Motor neuron (in vitro differentiated cells): Measurements from ENCODE around the gene SELPLG. TPM values are rescaled to one million over a fixed set of nuclear protein-coding genes. Genes with fewer than 3 reads are reported as not detected.
A peak's percentile ranks its signal among the peaks of the same experiment; 100 is the strongest.
"Not testable (repeated sequence)": the region's sequence is repeated elsewhere in the genome, so short reads cannot be mapped to it uniquely, and the experiment has no call there.

ENCODE experiments used
- ATAC-seq, 8 experiments: fragments of 200-7000 bp; cut with Tn5 transposase; replicated peaks in 6 of 8; 2 replicates each; pipeline ENCODE4 v1.8.0; 2021; ENCODE audit warnings: mild to moderate bottlenecking in 8 of 8, moderate library complexity in 8 of 8
- H3K27ac ChIP-seq, 2 donors: fragments of 250-450 bp; sonication (Bioruptor Pico); 2 replicates each; pipeline ENCODE4 v1.9.0; 2021; ENCODE audit warnings: antibody characterized with exemption in 2 of 2, mild to moderate bottlenecking in 2 of 2, moderate library complexity in 1 of 2
- H3K4me1 ChIP-seq, 2 donors: fragments of 250-450 bp; sonication (Bioruptor Pico); replicated peaks in 1 of 2; 2 replicates each; pipeline ENCODE4 v1.6.1; 2021; ENCODE audit warnings: antibody characterized with exemption in 2 of 2, mild to moderate bottlenecking in 2 of 2, moderate library complexity in 1 of 2
- H3K4me3 ChIP-seq, 5 donors: fragments of 250-450 bp; sonication (Bioruptor Pico); 2 replicates each; pipeline ENCODE4 v1.9.0; 2021; ENCODE audit warnings: antibody characterized with exemption in 5 of 5, mild to moderate bottlenecking in 5 of 5, moderate library complexity in 4 of 5
- WGBS, 10 experiments: fragments of 450-650 bp; shearing (Covaris generic); methylation state at CpG; one replicate each; pipeline ENCODE4 v1.0.0; 2022; 5-methylcytosine and 5-hydroxymethylcytosine counted together
- in situ Hi-C, 9 experiments: fragments of 400-800 bp; cut with MboI; loops; one replicate each; pipeline ENCODE4 v1.15.0; 2021; ENCODE audit warnings: low sequenced_read_pairs in 9 of 9, low pct_unique_long_range_greater_than_20kb in 2 of 9; ENCODE audit not compliant: unreplicated experiment in 9 of 9
- total RNA-seq, 8 experiments: library from RNA; unstranded; fragments of 300-600 nt; gene quantifications; 2 replicates each; pipeline versions ENCODE4 v1.2.3 to v1.2.4, GENCODE V29; 2022

SELPLG gene
- total RNA-seq, 8 experiments from 2014 or later: 0.38 to 4.7 (median 1.0) TPM

GRCh38 chr12:108621161-108621560 lies 12.5 kb downstream of the SELPLG start:
- WGBS, 10 experiments: 75 to 100% (median 100%) methylated on average over 1 to 3 of the region's 3 CpGs; no CpG with 5 or more reads in 3 of the 10 experiments
- Histone ChIP-seq H3K27ac (no peak overlapping the region), H3K4me3 (no peak overlapping the region), H3K4me1 (peaks cover 4 to 6% of the 10 kb centered on the region in 2 donors)
- no peak for ATAC-seq
- in situ Hi-C loops: no loop called here

- no peak overlapping the region for H3K4me3 ChIP-seq
- 79 to 93% (median 84%) methylated on average over 4 to 9 of the region's 10 CpGs; no CpG with 5 or more reads in 3 of the 10 experiments for WGBS, 10 experiments
- peaks cover 4 to 6% of the 10 kb centered on the region in 2 donors for H3K4me1 ChIP-seq
- peak overlapping the region in 1 of 2 donors; percentile 13 for H3K27ac ChIP-seq
- ATAC-seq: no peak
- in situ Hi-C loops: no loop called here
These were observed 13.3 kb downstream of the SELPLG start for GRCh38 chr12:108620236-108620879.

- no peak for ATAC-seq
- peaks cover 4 to 6% of the 10 kb centered on the region in 2 donors for H3K4me1 ChIP-seq
- H3K4me3 ChIP-seq: no peak overlapping the region
- 60 to 85% (median 74%) methylated on average over 2 to 11 of the region's 14 CpGs; no CpG with 5 or more reads in 1 of the 10 experiments for WGBS, 10 experiments
- H3K27ac ChIP-seq: no peak overlapping the region
- in situ Hi-C loops: loop anchor here in 2 of 9 experiments (5.0 to 10.0 kb wide), 2 partner anchors 55 to 57 kb away; partner anchors contain the start of genes ISCU (in 2 of the 2) and SART3 (in 2 of the 2)
These were observed 14.1 kb downstream of the SELPLG start for GRCh38 chr12:108619369-108620160.

- not testable (repeated sequence) for H3K4me1 ChIP-seq, H3K4me3 ChIP-seq, H3K27ac ChIP-seq, ATAC-seq
- in situ Hi-C loops: loop anchor here in 2 of 9 experiments (5.0 to 10.0 kb wide), 2 partner anchors 54 to 57 kb away; partner anchors contain the start of genes ISCU (in 2 of the 2) and SART3 (in 2 of the 2)
- WGBS, 10 experiments: 40 to 88% (median 81%) methylated on average over 1 to 4 of the region's 4 CpGs; no CpG with 5 or more reads in 3 of the 10 experiments
These were observed 14.8 kb downstream of the SELPLG start for GRCh38 chr12:108618953-108619274.

GRCh38 chr12:108618079-108618952 lies 15.4 kb downstream of the SELPLG start:
- 6 to 54% (median 17%) methylated on average over 3 to 12 of the region's 16 CpGs; no CpG with 5 or more reads in 1 of the 10 experiments for WGBS, 10 experiments
- peak; percentile 84 to 98 (median 95) for ATAC-seq
- H3K4me1 ChIP-seq: peaks cover 4 to 6% of the 10 kb centered on the region in 2 donors
- in situ Hi-C loops: loop anchor here in 2 of 9 experiments (5.0 to 10.0 kb wide), 2 partner anchors 54 to 56 kb away; partner anchors contain the start of genes ISCU (in 2 of the 2) and SART3 (in 2 of the 2)
- no peak overlapping the region for H3K27ac ChIP-seq
- H3K4me3 ChIP-seq: no peak overlapping the region

- Histone ChIP-seq H3K27ac (no peak overlapping the region), H3K4me3 (no peak overlapping the region), H3K4me1 (peaks cover 0 to under 1% of the 10 kb centered on the region in 2 donors)
- 20 to 89% (median 70%) methylated on average over 1 to 9 of the region's 14 CpGs; no CpG with 5 or more reads in 3 of the 10 experiments for WGBS, 10 experiments
- no peak for ATAC-seq
- in situ Hi-C loops: loop anchor here in 2 of 9 experiments (5.0 to 10.0 kb wide), 2 partner anchors 52 to 55 kb away; partner anchors contain the start of genes ISCU (in 2 of the 2) and SART3 (in 2 of the 2)
These were observed 16.5 kb downstream of the SELPLG start for GRCh38 chr12:108616941-108617858.

GRCh38 chr12:108616359-108616758 lies 17.3 kb downstream of the SELPLG start:
- H3K27ac ChIP-seq: no peak overlapping the region
- no peak for ATAC-seq
- 60 to 100% (median 87%) methylated on average over 1 to 2 of the region's 2 CpGs for WGBS, 10 experiments
- H3K4me1 ChIP-seq: no peaks in the 10 kb centered on the region
- no peak overlapping the region for H3K4me3 ChIP-seq
- in situ Hi-C loops: loop anchor here in 2 of 9 experiments (5.0 to 10.0 kb wide), 2 partner anchors 52 to 54 kb away; partner anchors contain the start of genes ISCU (in 2 of the 2) and SART3 (in 2 of the 2)

GRCh38 chr12:108615918-108616317 lies 17.8 kb downstream of the SELPLG start:
- Histone ChIP-seq H3K4me3 (no peak overlapping the region), H3K4me1 (no peaks in the 10 kb centered on the region), H3K27ac (no peak overlapping the region)
- ATAC-seq: no peak
- in situ Hi-C loops: loop anchor here in 2 of 9 experiments (5.0 to 10.0 kb wide), 2 partner anchors 51 to 54 kb away; partner anchors contain the start of genes ISCU (in 2 of the 2) and SART3 (in 2 of the 2)
- WGBS, 10 experiments: 17 to 83% (median 22%) methylated on average over 1 of the region's 1 CpG; no CpG with 5 or more reads in 7 of the 10 experiments

- in situ Hi-C loops: loop anchor here in 2 of 9 experiments (5.0 to 10.0 kb wide), 2 partner anchors 50 to 52 kb away; partner anchors contain the start of genes ISCU (in 2 of the 2) and SART3 (in 2 of the 2)
- Histone ChIP-seq H3K27ac (no peak overlapping the region), H3K4me3 (no peak overlapping the region), H3K4me1 (no peaks in the 10 kb centered on the region)
- 64 to 100% (median 84%) methylated on average over 1 to 5 of the region's 6 CpGs; no CpG with 5 or more reads in 2 of the 10 experiments for WGBS, 10 experiments
- no peak for ATAC-seq
These were observed 19.1 kb downstream of the SELPLG start for GRCh38 chr12:108614639-108615038.

- H3K27ac ChIP-seq: no peak overlapping the region
- ATAC-seq: no peak
- in situ Hi-C loops: loop anchor here in 1 of 9 experiments (10.0 kb wide), 1 partner anchor 49 kb away; the partner anchor contains the start of genes ISCU and SART3
- WGBS, 10 experiments: 52 to 80% (median 80%) methylated on average over 1 to 2 of the region's 4 CpGs; no CpG with 5 or more reads in 5 of the 10 experiments
- H3K4me3 ChIP-seq: no peak overlapping the region
- no peaks in the 10 kb centered on the region for H3K4me1 ChIP-seq
These were observed 19.7 kb downstream of the SELPLG start for GRCh38 chr12:108614041-108614440.

GRCh38 chr12:108613548-108613947 lies 20.1 kb downstream of the SELPLG start:
- peak in 3 of 8 experiments; percentile 32 to 43 (median 40) for ATAC-seq
- in situ Hi-C loops: loop anchor here in 1 of 9 experiments (10.0 kb wide), 1 partner anchor 49 kb away; the partner anchor contains the start of genes ISCU and SART3
- Histone ChIP-seq H3K27ac (no peak overlapping the region), H3K4me1 (no peaks in the 10 kb centered on the region), H3K4me3 (no peak overlapping the region)
- WGBS, 10 experiments: 0 to 60% (median 20%) methylated on average over 1 of the region's 9 CpGs; no CpG with 5 or more reads in 7 of the 10 experiments
